Measurements from ENCODE around the gene MPV17L.

DNA sequence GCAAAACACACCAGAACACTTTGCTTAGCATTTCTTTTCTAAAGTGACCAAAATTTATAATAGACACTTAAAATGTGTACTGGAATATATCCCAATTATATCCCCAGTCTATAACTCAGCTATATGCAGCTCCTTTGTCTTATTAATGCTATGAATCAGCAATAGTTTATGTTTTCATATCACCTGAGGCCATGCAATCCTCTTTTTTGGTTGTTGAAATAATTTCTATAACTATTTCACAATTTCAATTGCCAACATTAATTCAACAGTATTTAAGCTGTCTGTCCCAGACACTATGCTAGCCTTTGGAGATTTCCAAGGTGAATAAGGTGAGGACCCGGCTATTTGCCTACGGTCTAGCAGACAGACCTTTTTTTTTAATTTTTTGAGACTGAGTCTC is 21.6 kb downstream of the MPV17L start:
- TF ChIP-seq EZH2 (IDR thresholded peaks at IDR 0.05; ENCODE audit: borderline replicate concordance), result no peak
- TF ChIP-seq, protein P1, sequence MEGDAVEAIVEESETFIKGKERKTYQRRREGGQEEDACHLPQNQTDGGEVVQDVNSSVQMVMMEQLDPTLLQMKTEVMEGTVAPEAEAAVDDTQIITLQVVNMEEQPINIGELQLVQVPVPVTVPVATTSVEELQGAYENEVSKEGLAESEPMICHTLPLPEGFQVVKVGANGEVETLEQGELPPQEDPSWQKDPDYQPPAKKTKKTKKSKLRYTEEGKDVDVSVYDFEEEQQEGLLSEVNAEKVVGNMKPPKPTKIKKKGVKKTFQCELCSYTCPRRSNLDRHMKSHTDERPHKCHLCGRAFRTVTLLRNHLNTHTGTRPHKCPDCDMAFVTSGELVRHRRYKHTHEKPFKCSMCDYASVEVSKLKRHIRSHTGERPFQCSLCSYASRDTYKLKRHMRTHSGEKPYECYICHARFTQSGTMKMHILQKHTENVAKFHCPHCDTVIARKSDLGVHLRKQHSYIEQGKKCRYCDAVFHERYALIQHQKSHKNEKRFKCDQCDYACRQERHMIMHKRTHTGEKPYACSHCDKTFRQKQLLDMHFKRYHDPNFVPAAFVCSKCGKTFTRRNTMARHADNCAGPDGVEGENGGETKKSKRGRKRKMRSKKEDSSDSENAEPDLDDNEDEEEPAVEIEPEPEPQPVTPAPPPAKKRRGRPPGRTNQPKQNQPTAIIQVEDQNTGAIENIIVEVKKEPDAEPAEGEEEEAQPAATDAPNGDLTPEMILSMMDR (IDR thresholded peaks at IDR 0.05; ENCODE audit: poor library complexity), result no peak

All from hepatocyte (in vitro differentiated cells).